Kidney epithelial cell (primary cell): ENCODE measurements around the gene CCR5AS.
"Not testable (repeated sequence)": the region's sequence is repeated elsewhere in the genome, so short reads cannot be mapped to it uniquely, and the experiment has no call there.

Source experiments
- DNase-seq: peaks from one replicate; pipeline ENCODE4 v3.0.0-alpha.2; 2010; ENCODE audit warnings: low read depth
- H3K27me3 ChIP-seq: 2 replicates; pipeline ENCODE4 v1.6.0; 2011; ENCODE audit warnings: low read length; ENCODE audit not compliant: control insufficient read depth, insufficient read depth
- H3K36me3 ChIP-seq: 2 replicates; pipeline ENCODE4 v1.5.1; 2011; ENCODE audit warnings: low read length; ENCODE audit not compliant: control insufficient read depth, insufficient read depth
- H3K4me3 ChIP-seq: 2 replicates; pipeline ENCODE4 v1.5.1; 2011; ENCODE audit warnings: low read depth, mild to moderate bottlenecking, control low read depth, low read length
- TF ChIP-seq, protein P1 (sequence below): IDR thresholded peaks from 2 replicates; pipeline ENCODE4 v1.5.1; 2011; ENCODE audit warnings: mild to moderate bottlenecking, moderate library complexity, low read length, control low read depth, inconsistent platforms; ENCODE audit not compliant: insufficient read depth, poor library complexity, severe bottlenecking

Gene CCR5AS

DNA sequence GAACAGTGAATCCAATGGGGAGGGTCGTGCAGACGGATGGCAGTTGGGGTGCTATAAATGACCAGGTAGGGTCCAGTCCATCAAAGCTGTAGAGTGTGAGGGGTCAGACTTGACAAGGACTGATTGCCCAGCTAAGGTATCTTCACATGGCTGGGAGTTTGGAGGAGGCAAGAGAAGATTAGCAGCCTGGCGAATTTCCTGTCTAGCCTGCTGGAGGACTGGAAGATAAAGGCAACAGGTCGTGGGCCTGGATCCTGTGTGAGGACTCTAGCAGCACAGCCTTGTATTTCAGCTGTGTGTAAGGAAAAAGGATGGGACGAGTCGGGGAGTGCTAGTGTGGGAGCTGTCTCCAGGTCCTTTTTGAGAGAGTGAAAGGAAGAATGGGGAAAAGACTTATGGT lies 17.6 kb downstream of the CCR5AS start:
- TF ChIP-seq, protein P1, sequence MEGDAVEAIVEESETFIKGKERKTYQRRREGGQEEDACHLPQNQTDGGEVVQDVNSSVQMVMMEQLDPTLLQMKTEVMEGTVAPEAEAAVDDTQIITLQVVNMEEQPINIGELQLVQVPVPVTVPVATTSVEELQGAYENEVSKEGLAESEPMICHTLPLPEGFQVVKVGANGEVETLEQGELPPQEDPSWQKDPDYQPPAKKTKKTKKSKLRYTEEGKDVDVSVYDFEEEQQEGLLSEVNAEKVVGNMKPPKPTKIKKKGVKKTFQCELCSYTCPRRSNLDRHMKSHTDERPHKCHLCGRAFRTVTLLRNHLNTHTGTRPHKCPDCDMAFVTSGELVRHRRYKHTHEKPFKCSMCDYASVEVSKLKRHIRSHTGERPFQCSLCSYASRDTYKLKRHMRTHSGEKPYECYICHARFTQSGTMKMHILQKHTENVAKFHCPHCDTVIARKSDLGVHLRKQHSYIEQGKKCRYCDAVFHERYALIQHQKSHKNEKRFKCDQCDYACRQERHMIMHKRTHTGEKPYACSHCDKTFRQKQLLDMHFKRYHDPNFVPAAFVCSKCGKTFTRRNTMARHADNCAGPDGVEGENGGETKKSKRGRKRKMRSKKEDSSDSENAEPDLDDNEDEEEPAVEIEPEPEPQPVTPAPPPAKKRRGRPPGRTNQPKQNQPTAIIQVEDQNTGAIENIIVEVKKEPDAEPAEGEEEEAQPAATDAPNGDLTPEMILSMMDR, result no peak
- DNase-seq, result no peak
- H3K27me3 ChIP-seq, result no peaks in the 10 kb centered on the region
- no peak overlapping the region for H3K4me3 ChIP-seq
- H3K36me3 ChIP-seq, result no peaks in the 10 kb centered on the region

GRCh38 chr3:46388847-46389246 lies 18.0 kb downstream of the CCR5AS start:
- not testable (repeated sequence) for H3K4me3 ChIP-seq, DNase-seq, H3K27me3 ChIP-seq, H3K36me3 ChIP-seq

DNA sequence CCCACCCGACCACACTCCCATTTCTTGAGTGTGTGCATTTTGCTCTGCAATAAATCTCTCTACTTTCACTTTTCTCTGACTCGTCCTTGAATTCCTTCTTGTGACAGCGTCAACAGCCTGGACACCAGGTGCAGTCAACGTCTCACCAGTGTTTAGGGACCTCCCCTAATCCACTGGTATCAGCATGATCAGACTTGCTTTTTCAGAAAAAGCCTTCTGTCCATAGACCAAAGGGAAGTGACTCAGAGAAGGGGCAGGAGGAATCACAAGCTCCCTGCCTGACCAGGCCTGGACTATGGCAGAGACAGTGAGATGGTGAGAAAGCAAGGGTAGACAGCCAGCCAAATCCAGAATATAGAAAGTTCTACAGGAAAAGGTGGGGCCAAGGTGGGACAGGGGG lies 20.7 kb downstream of the CCR5AS start:
- DNase-seq, result peak; percentile 45
- no peaks in the 10 kb centered on the region for H3K36me3 ChIP-seq
- TF ChIP-seq, protein P1, result no peak
- H3K27me3 ChIP-seq, result no peaks in the 10 kb centered on the region
- no peak overlapping the region for H3K4me3 ChIP-seq

DNA sequence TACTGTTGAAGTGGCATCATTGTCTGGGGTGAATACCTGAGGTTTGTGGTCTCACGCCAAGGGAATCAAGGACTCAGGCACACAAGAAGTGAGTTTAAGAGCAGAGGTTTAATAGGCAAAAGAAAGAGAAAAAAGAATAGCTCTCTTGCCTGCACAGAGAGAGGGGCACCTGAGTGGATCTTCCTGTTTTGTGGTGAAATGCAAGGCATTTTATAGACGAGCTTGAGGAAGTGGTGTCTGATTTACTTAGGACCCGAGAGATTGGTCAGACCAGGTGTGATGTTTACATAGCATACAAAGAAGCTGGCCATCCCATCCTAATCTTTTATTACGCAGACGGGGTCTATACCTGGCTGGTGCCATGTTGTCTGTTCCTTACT lies 22.9 kb downstream of the CCR5AS start:
- no peak for DNase-seq
- Histone ChIP-seq H3K36me3 (no peaks in the 10 kb centered on the region), H3K27me3 (no peaks in the 10 kb centered on the region), H3K4me3 (no peak overlapping the region)
- TF ChIP-seq, protein P1, result no peak

DNA sequence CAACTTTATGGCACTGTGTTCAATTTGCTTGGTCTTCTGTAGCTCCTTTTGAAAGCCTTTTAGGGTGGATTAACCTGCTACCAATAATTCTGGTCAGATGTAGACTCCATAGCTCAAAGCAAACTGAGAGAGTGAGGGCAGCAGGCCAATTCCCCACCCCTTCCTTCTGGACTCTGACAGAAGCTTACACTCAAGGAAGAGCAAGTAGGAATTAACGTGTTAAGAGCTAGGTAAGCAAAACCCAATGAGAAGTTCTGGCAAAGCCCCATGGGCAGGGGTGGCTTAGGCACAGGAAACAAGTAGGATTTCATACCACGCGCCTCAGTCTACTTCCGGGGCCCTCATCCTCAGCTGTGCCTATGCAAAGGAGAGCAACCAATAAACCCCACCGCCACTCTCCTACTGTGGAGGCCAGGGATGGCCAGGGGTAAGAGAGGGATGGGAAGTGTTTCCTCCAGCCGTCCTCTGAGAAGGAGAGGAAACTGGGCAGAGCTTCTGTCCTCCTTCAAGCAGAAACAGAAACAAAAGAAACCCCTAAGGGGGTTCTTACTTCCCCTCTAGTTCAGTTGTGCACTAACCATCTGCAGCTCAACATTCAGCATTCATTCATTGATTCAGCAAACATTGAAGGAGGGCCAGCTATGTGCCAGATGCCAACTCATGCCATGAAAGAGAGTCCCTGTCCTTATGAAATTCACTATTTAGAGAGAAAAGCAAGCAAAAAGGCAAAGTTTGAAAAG lies 23.5 kb downstream of the CCR5AS start:
- Histone ChIP-seq H3K4me3 (no peak overlapping the region), H3K27me3 (no peaks in the 10 kb centered on the region), H3K36me3 (no peaks in the 10 kb centered on the region)
- TF ChIP-seq, protein P1, result no peak
- no peak for DNase-seq

DNA sequence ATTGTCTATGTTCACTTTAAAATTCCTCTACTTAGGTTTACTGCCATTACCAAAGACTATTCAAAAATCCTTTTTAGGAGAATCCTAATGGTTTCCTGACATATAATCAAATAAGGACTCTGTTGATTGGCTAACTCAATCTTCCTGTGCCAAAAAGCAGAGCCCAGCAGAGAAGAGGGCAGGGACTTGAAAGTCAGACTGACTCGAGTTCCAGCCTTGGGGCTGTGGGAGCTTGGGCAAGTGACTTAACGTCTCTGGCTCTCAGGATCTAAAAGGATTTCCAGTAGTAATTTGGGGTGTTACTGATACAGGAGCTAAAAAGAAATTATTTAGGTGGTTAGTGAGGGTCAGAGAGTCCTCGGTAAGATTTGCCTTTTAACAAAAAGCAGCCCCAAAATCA lies 25.2 kb downstream of the CCR5AS start:
- Histone ChIP-seq H3K36me3 (no peaks in the 10 kb centered on the region), H3K27me3 (no peaks in the 10 kb centered on the region), H3K4me3 (no peak overlapping the region)
- DNase-seq, result no peak
- TF ChIP-seq, protein P1, result no peak
